Neural progenitor cell (in vitro differentiated cells): ENCODE results near the gene KRTAP10-6. TPM values are rescaled to one million over a fixed set of nuclear protein-coding genes. Genes with fewer than 3 reads are reported as not detected.

Experiments used
- DNase-seq: peaks from one replicate; pipeline ENCODE4 v3.0.0-alpha.2; 2016; ENCODE audit warnings: low spot score
- H2AFZ ChIP-seq: fragments of 200-600 bp; sonication (generic); replicated peaks from 2 replicates; pipeline ENCODE4 v1.6.1; 2016; ENCODE audit warnings: antibody characterized with exemption
- H3F3A ChIP-seq: fragments of 200-600 bp; sonication (generic); 2 replicates; pipeline ENCODE4 v1.6.1; 2016; ENCODE audit warnings: antibody characterized with exemption, low read depth
- H3K27ac ChIP-seq: fragments of 200-600 bp; sonication (generic); 2 replicates; pipeline ENCODE4 v1.5.1; 2016; ENCODE audit warnings: mild to moderate bottlenecking
- H3K27me3 ChIP-seq: fragments of 200-600 bp; sonication (generic); 2 replicates; pipeline ENCODE4 v1.6.1; 2016; ENCODE audit warnings: mild to moderate bottlenecking, moderate library complexity
- H3K36me3 ChIP-seq: fragments of 200-600 bp; sonication (generic); 2 replicates; pipeline ENCODE4 v1.5.1; 2016
- H3K4me1 ChIP-seq: fragments of 200-600 bp; sonication (generic); 2 replicates; pipeline ENCODE4 v1.6.1; 2016; ENCODE audit warnings: mixed run types
- H3K4me2 ChIP-seq: fragments of 200-600 bp; sonication (generic); 2 replicates; pipeline ENCODE4 v1.6.1; 2016
- H3K4me3 ChIP-seq: fragments of 200-600 bp; sonication (generic); 2 replicates; pipeline ENCODE4 v1.5.1; 2016
- H3K79me2 ChIP-seq: fragments of 200-600 bp; sonication (generic); 2 replicates; pipeline ENCODE4 v1.6.1; 2016; ENCODE audit warnings: low read depth
- H3K9ac ChIP-seq: fragments of 200-600 bp; sonication (generic); 2 replicates; pipeline ENCODE4 v1.6.1; 2016
- H3K9me3 ChIP-seq: fragments of 200-600 bp; sonication (generic); 2 replicates; pipeline ENCODE4 v1.5.1; 2016; ENCODE audit warnings: low read depth
- H4K20me1 ChIP-seq: fragments of 200-600 bp; sonication (generic); 2 replicates; pipeline ENCODE4 v1.6.1; 2016; ENCODE audit warnings: low read depth
- H3K27ac Mint-ChIP-seq: 3 replicates; pipeline ENCODE4 v1.8.0; 2021; ENCODE audit warnings: mixed read lengths
- H3K27me3 Mint-ChIP-seq: 2 replicates; pipeline ENCODE4 v1.8.0; 2022; ENCODE audit warnings: low read depth, mild to moderate bottlenecking, inconsistent platforms, moderate library complexity, mixed read lengths; ENCODE audit not compliant: insufficient read depth
- H3K36me3 Mint-ChIP-seq: 3 replicates; pipeline ENCODE4 v1.8.0; 2021; ENCODE audit warnings: mixed read lengths
- H3K4me1 Mint-ChIP-seq: 3 replicates; pipeline ENCODE4 v1.8.0; 2021; ENCODE audit warnings: mixed read lengths
- H3K4me3 Mint-ChIP-seq: 3 replicates; pipeline ENCODE4 v1.8.0; 2021; ENCODE audit warnings: mild to moderate bottlenecking, moderate library complexity, mixed read lengths
- H3K9me3 Mint-ChIP-seq: 3 replicates; pipeline ENCODE4 v1.8.0; 2020; ENCODE audit warnings: mixed read lengths
- EZH2 ChIP-seq: fragments of 200-600 bp; sonication (generic); IDR thresholded peaks from 2 replicates; pipeline ENCODE4 v1.6.1; 2017; ENCODE audit warnings: antibody characterized with exemption, mild to moderate bottlenecking, moderate library complexity
- EZH2phosphoT487 ChIP-seq: fragments of 200-600 bp; sonication (generic); IDR thresholded peaks from 2 replicates; pipeline ENCODE4 v1.6.1; 2017; ENCODE audit warnings: antibody characterized with exemption
- total RNA-seq: library from RNA; depleted of rRNA; stranded (reverse); fragments of >200 nt; gene quantifications from 2 replicates; pipeline ENCODE4 v1.2.3, GENCODE V29; 2015; ENCODE audit warnings: low replicate concordance
- TF ChIP-seq, protein P1 (sequence below): fragments of 200-600 bp; sonication (generic); IDR thresholded peaks from 2 replicates; pipeline ENCODE4 v1.5.1; 2017; ENCODE audit warnings: antibody characterized with exemption, mild to moderate bottlenecking

KRTAP10-6 gene
- total RNA-seq, 1 donor from 2014 or later = not detected

DNA sequence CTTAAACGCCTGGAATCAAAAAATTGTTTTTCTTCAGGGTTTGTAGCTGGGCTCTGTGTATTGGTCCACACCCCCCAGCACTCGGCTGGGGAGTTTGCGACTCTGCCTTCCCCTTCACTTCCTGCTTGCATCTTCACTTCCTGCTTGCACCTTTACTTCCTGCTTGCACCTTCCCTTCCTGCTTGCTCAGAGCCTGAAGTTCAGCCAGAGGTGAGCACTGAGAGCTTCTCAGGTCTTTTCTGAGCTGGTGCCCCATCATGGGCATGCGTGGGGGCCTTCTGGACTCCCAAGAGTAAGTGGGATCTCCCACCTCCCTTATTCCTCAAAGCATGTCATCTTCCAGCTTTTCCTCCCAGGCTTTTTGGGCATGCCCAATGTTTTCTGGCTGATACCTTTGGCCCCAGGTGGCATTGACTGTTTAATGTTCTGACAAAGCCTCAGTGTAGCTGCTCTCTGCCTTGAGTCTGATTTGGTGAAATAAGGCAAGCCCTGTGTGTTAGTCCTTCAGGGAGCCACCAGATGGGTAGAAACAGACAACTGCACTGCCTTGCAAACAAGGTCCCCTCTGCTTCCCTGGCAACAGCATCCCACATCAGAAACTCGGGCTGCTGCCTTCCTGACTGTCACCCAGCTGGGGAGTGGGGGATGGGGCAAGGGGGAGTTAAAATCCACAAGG is 44.5 kb downstream of the KRTAP10-6 start:
- H3K27ac ChIP-seq = no peak overlapping the region
- H3K4me1 ChIP-seq = peaks cover 24% of the 10 kb centered on the region
- H3K4me3 ChIP-seq = no peak overlapping the region
- DNase-seq = no peak
- H2AFZ ChIP-seq = peak overlapping the region; percentile 31
- peaks cover 9% of the 10 kb centered on the region for H3F3A ChIP-seq
- Mint-ChIP-seq H3K4me1 (peaks cover 32% of the 10 kb centered on the region), H3K4me3 (no peak overlapping the region), H3K9me3 (peaks cover 21% of the 10 kb centered on the region), H3K27ac (no peak overlapping the region), H3K36me3 (no peaks in the 10 kb centered on the region), H3K27me3 (peaks cover 4% of the 10 kb centered on the region)
- peaks cover 8% of the 10 kb centered on the region for H3K9me3 ChIP-seq
- no peaks in the 10 kb centered on the region for H3K36me3 ChIP-seq
- H4K20me1 ChIP-seq = no peaks in the 10 kb centered on the region
- no peak overlapping the region for H3K4me2 ChIP-seq
- no peaks in the 10 kb centered on the region for H3K27me3 ChIP-seq
- H3K9ac ChIP-seq = no peak overlapping the region
- TF ChIP-seq, protein P1, sequence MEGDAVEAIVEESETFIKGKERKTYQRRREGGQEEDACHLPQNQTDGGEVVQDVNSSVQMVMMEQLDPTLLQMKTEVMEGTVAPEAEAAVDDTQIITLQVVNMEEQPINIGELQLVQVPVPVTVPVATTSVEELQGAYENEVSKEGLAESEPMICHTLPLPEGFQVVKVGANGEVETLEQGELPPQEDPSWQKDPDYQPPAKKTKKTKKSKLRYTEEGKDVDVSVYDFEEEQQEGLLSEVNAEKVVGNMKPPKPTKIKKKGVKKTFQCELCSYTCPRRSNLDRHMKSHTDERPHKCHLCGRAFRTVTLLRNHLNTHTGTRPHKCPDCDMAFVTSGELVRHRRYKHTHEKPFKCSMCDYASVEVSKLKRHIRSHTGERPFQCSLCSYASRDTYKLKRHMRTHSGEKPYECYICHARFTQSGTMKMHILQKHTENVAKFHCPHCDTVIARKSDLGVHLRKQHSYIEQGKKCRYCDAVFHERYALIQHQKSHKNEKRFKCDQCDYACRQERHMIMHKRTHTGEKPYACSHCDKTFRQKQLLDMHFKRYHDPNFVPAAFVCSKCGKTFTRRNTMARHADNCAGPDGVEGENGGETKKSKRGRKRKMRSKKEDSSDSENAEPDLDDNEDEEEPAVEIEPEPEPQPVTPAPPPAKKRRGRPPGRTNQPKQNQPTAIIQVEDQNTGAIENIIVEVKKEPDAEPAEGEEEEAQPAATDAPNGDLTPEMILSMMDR = no peak
- TF ChIP-seq EZH2phosphoT487 = no peak
- no peak for TF ChIP-seq EZH2
- H3K79me2 ChIP-seq = no peaks in the 10 kb centered on the region

DNA sequence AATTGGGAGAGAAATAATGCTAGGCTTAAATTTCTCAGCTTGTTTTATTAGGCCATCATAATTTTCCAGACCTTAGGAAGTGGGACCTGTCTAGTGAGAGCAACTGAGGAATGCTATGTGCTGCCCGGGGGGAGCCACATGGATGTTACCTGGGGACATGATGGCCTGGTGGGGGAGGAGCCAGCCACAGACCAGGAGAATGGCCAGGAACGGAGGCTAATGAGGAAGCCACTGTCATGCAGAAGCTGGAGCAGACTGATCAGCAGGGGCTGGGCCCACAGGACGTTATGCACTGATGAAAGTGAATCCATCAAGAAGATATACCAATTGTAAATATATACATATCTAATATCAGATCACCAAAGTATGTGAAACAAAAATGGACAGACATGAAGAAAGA is 47.7 kb downstream of the KRTAP10-6 start:
- Histone ChIP-seq H3K36me3 (no peaks in the 10 kb centered on the region), H2AFZ (no peak overlapping the region), H4K20me1 (no peaks in the 10 kb centered on the region), H3K4me3 (no peak overlapping the region), H3K27ac (no peak overlapping the region), H3K79me2 (no peaks in the 10 kb centered on the region), H3K9me3 (peaks cover 15% of the 10 kb centered on the region), H3F3A (peaks cover 9% of the 10 kb centered on the region), H3K4me1 (peaks cover 15% of the 10 kb centered on the region), H3K27me3 (no peaks in the 10 kb centered on the region), H3K9ac (no peak overlapping the region), H3K4me2 (no peak overlapping the region)
- Mint-ChIP-seq H3K27me3 (no peaks in the 10 kb centered on the region), H3K4me1 (peaks cover 14% of the 10 kb centered on the region), H3K36me3 (no peaks in the 10 kb centered on the region), H3K27ac (no peak overlapping the region), H3K4me3 (no peak overlapping the region), H3K9me3 (peaks cover 23% of the 10 kb centered on the region)
- no peak for DNase-seq
- no peak for TF ChIP-seq EZH2phosphoT487

DNA sequence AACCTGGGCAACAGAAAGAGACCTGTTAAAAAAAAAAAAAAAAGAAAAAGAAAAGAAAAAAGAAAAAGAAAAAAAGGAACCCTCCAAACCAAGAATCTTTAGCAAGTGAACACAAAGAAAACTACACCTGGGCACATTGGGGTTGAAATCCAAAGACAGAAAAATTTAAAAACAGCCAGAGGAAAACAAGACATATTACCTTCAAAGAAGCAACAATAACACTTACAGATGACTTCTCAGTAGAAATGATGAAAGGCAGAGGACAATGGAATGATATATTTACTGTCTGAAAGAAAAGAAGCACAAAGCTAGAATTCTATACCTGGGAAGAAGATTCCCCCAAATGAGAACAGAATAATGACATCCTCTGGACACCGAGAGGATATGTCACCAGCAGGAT is 49.6 kb downstream of the KRTAP10-6 start:
- H3K4me3 ChIP-seq = no peak overlapping the region
- no peak overlapping the region for H3K4me3 Mint-ChIP-seq
- peaks cover 20% of the 10 kb centered on the region for H3K9me3 Mint-ChIP-seq

More for the DNA sequence above, 49.6 kb downstream of the KRTAP10-6 start:
- no peak for DNase-seq
- no peaks in the 10 kb centered on the region for H3K36me3 ChIP-seq
- Mint-ChIP-seq H3K27me3 (no peaks in the 10 kb centered on the region), H3K36me3 (no peaks in the 10 kb centered on the region), H3K27ac (no peak overlapping the region), H3K4me1 (no peaks in the 10 kb centered on the region)
- no peaks in the 10 kb centered on the region for H3K27me3 ChIP-seq
- no peak overlapping the region for H3K4me2 ChIP-seq
- TF ChIP-seq, protein P1 = no peak
- TF ChIP-seq EZH2phosphoT487 (no peak), EZH2 (no peak)
- no peaks in the 10 kb centered on the region for H3K4me1 ChIP-seq
- no peak overlapping the region for H2AFZ ChIP-seq
- H3K9me3 ChIP-seq = peaks cover 15% of the 10 kb centered on the region
- H3K79me2 ChIP-seq = no peaks in the 10 kb centered on the region
- no peaks in the 10 kb centered on the region for H4K20me1 ChIP-seq
- no peak overlapping the region for H3K9ac ChIP-seq
- H3K27ac ChIP-seq = no peak overlapping the region
- no peaks in the 10 kb centered on the region for H3F3A ChIP-seq

Other genes with a start within 250 kb of the KRTAP10-6 start
- 0.28 TPM in 1 of 2 replicates, not detected in the other for gene TRPM2, start 238.9 kb downstream of the KRTAP10-6 start, total RNA-seq
- 2.5 and 4.9 TPM in 2 replicates for gene LRRC3, start 137.0 kb downstream of the KRTAP10-6 start, total RNA-seq
- gene KRTAP10-1, start 52.3 kb downstream of the KRTAP10-6 start, total RNA-seq = not detected in 2 replicates
- not detected in 2 replicates for gene KRTAP10-2, start 41.0 kb downstream of the KRTAP10-6 start, total RNA-seq
- not detected in 2 replicates for gene KRTAP10-3, start 33.7 kb downstream of the KRTAP10-6 start, total RNA-seq
- not detected in 2 replicates for gene KRTAP10-4, start 18.8 kb downstream of the KRTAP10-6 start, total RNA-seq
- not detected in 2 replicates for gene KRTAP10-5, start 11.9 kb downstream of the KRTAP10-6 start, total RNA-seq
- not detected in 2 replicates for gene KRTAP10-7, start 8.1 kb upstream of the KRTAP10-6 start, total RNA-seq
- gene KRTAP10-8, start 19.6 kb upstream of the KRTAP10-6 start, total RNA-seq = not detected in 2 replicates
- not detected in 2 replicates for gene KRTAP10-9, start 34.6 kb upstream of the KRTAP10-6 start, total RNA-seq
- gene KRTAP10-10, start 44.9 kb upstream of the KRTAP10-6 start, total RNA-seq = not detected in 2 replicates
- gene KRTAP10-11, start 53.9 kb upstream of the KRTAP10-6 start, total RNA-seq = not detected in 2 replicates
- gene KRTAP12-4, start 62.2 kb upstream of the KRTAP10-6 start, total RNA-seq = not detected in 2 replicates
- not detected in 2 replicates for gene KRTAP12-3, start 65.4 kb upstream of the KRTAP10-6 start, total RNA-seq
- not detected in 2 replicates for gene KRTAP12-2, start 74.4 kb upstream of the KRTAP10-6 start, total RNA-seq
- not detected in 2 replicates for gene KRTAP12-1, start 89.7 kb upstream of the KRTAP10-6 start, total RNA-seq
- gene KRTAP10-12, start 104.7 kb upstream of the KRTAP10-6 start, total RNA-seq = not detected in 2 replicates
- not detected in 2 replicates for gene TSPEAR, start 119.1 kb upstream of the KRTAP10-6 start, total RNA-seq
- 76.7 and 83.1 TPM in 2 replicates for gene UBE2G2, start 209.3 kb upstream of the KRTAP10-6 start, total RNA-seq
- 117 and 135 TPM in 2 replicates for gene SUMO3, start 225.6 kb upstream of the KRTAP10-6 start, total RNA-seq